Vagina (tissue), 2 donors: ENCODE results near the gene ADAMTSL5. TPM values are rescaled to one million over a fixed set of nuclear protein-coding genes. Genes with fewer than 3 reads are reported as not detected.

Experiments
- DNase-seq, 2 donors: peaks; one replicate each; pipeline ENCODE4 v3.0.0-alpha.2; 2017; ENCODE audit errors: extremely low spot score in 2 of 2
- H3K27ac ChIP-seq: fragments of 200-600 bp; sonication (generic); one replicate; pipeline ENCODE4 v1.5.1; 2019
- H3K27me3 ChIP-seq: fragments of 200-600 bp; sonication (generic); one replicate; pipeline ENCODE4 v1.5.1; 2019
- H3K36me3 ChIP-seq, 2 donors: fragments of 200-600 bp; sonication (generic); one replicate each; pipeline ENCODE4 v1.5.1; 2017 to 2019
- H3K4me1 ChIP-seq: fragments of 200-600 bp; sonication (generic); one replicate; pipeline ENCODE4 v1.5.1; 2019
- H3K4me3 ChIP-seq, 2 donors: fragments of 200-600 bp; sonication (generic); 1 replicate in 1 of 2; 2 replicates in 1 of 2; pipeline ENCODE4 v1.5.1; 2016 to 2019
- H3K9me3 ChIP-seq: fragments of 200-600 bp; sonication (generic); one replicate; pipeline ENCODE4 v1.5.1; 2019
- POLR2A ChIP-seq, 2 donors: fragments of 450-650 bp; IDR thresholded peaks; one replicate each; pipeline ENCODE4 v1.6.1; 2017; ENCODE audit warnings: antibody characterized with exemption in 2 of 2, mild to moderate bottlenecking in 2 of 2, moderate library complexity in 2 of 2
- POLR2AphosphoS5 ChIP-seq, 2 donors: sonication (generic); formaldehyde crosslinking; IDR thresholded peaks; one replicate each; pipeline ENCODE4 v1.9.0; 2017; ENCODE audit warnings: antibody characterized with exemption in 2 of 2, mild to moderate bottlenecking in 2 of 2, low read depth in 1 of 2; ENCODE audit not compliant: insufficient read depth in 1 of 2
- intact Hi-C: fragments of 100-400 bp; cut with DNase I; formaldehyde crosslinking; loops from one replicate; pipeline ENCODE4 v1.15.1; 2023
- total RNA-seq: library from RNA; depleted of rRNA; stranded (reverse); fragments of >200 nt; gene quantifications from one replicate; pipeline ENCODE4 v1.2.3, GENCODE V29; 2016
- TF ChIP-seq, protein P1 (sequence below), 3 experiments: fragments of 450-650 bp in 2 of 3; fragments of 200-600 bp in 1 of 3; sonication (generic) in 1 of 3; IDR thresholded peaks; one replicate each; pipeline ENCODE4 v1.5.1; 2017 to 2019; ENCODE audit warnings: antibody characterized with exemption in 3 of 3, mild to moderate bottlenecking in 2 of 3, moderate library complexity in 2 of 3

Gene ADAMTSL5
- total RNA-seq, 1 donor from 2014 or later, result 22.6 TPM

DNA sequence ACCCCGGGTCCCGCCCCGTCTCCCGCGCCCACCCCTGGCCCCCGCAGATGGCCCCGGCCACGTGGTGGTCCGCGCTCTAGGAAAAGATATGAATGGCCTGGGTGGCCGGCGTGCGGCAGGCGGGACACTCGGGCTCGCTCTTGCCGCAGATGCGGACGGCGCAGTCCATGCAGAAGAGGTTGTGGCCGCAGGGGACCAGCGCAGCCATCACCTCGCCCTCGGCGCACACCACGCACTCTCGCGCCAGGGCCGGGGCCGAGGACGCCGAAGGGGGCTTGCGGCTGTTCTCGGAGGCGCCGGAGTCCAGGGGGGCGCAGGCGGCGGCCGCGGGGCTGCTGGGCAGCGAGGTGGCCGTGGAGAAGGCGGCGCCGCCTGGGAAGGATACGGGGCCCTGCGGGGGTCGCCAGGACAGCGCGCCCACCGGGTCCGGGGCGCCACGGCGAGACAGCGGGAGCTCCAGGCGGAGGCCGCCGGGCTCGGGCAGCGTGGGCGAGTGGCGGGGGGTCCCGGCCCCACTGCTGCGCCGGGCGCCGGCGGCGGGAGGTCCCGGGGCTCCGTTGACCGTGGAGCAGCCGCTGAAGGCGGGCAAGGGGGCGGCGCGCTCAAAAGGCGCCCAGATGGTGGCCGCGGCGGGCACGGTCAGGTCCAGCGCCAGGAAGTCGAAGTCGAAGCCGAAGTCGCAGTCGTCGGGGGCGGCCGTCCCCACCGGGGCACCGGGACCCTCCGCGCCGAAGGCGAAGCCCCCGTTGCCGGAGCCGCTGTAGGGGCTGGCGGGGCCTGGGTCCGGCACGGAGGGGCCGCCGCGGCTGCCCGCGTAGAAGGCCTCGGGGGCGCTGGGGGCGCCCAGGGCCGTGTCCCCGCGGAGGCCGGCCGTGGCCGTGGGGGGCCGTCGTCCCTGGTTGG lies 42.9 kb upstream of the ADAMTSL5 start:
- no peaks in the 10 kb centered on the region for H3K27me3 ChIP-seq
- H3K4me3 ChIP-seq, result no peak overlapping the region
- H3K9me3 ChIP-seq, result no peaks in the 10 kb centered on the region
- intact Hi-C loops, result no loop called here
- no peak overlapping the region for H3K27ac ChIP-seq
- TF ChIP-seq POLR2AphosphoS5 (IDR thresholded peaks at IDR 0.05; ENCODE audit: insufficient read depth in 1 of 2, low read depth in 1 of 2) (no peak), POLR2A (IDR thresholded peaks at IDR 0.05) (no peak)
- TF ChIP-seq, protein P1, sequence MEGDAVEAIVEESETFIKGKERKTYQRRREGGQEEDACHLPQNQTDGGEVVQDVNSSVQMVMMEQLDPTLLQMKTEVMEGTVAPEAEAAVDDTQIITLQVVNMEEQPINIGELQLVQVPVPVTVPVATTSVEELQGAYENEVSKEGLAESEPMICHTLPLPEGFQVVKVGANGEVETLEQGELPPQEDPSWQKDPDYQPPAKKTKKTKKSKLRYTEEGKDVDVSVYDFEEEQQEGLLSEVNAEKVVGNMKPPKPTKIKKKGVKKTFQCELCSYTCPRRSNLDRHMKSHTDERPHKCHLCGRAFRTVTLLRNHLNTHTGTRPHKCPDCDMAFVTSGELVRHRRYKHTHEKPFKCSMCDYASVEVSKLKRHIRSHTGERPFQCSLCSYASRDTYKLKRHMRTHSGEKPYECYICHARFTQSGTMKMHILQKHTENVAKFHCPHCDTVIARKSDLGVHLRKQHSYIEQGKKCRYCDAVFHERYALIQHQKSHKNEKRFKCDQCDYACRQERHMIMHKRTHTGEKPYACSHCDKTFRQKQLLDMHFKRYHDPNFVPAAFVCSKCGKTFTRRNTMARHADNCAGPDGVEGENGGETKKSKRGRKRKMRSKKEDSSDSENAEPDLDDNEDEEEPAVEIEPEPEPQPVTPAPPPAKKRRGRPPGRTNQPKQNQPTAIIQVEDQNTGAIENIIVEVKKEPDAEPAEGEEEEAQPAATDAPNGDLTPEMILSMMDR (IDR thresholded peaks at IDR 0.05), result no peak
- DNase-seq, result no peak
- peaks cover 6% of the 10 kb centered on the region for H3K4me1 ChIP-seq
- peaks cover 0 to 4% of the 10 kb centered on the region in 2 donors for H3K36me3 ChIP-seq

DNA sequence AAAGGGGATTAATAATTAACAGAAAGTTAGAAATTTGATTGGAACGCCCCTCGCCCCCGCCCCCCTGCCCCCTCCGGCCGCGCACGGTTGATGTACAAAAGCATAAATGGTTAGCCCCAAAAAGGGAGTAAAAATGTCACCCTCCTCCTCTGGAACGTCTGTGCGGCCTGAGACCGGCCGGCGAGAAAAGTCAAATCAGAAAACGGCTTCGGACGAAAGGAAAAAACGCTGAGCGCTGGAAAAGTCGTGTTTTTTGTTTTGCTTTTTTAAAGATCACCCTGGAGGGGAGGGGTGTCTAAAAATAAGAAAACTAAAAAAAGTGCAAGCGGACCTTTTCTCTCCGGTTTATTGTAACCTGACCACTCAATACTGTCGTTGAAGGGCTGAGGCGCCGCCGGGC lies 42.1 kb upstream of the ADAMTSL5 start:
- Histone ChIP-seq H3K4me1 (no peaks in the 10 kb centered on the region), H3K27ac (no peak overlapping the region), H3K36me3 (peaks cover 0 to 4% of the 10 kb centered on the region in 2 donors), H3K9me3 (no peaks in the 10 kb centered on the region), H3K27me3 (no peaks in the 10 kb centered on the region), H3K4me3 (no peak overlapping the region)
- TF ChIP-seq, protein P1 (IDR thresholded peaks at IDR 0.05), result no peak
- no peak for TF ChIP-seq POLR2A (IDR thresholded peaks at IDR 0.05)
- no peak for TF ChIP-seq POLR2AphosphoS5 (IDR thresholded peaks at IDR 0.05; ENCODE audit: insufficient read depth in 1 of 2, low read depth in 1 of 2)
- DNase-seq, result no peak
- intact Hi-C loops, result loop anchor here (5.0 kb wide), 1 partner anchor 122 kb away; no protein-coding TSS in a partner anchor

DNA sequence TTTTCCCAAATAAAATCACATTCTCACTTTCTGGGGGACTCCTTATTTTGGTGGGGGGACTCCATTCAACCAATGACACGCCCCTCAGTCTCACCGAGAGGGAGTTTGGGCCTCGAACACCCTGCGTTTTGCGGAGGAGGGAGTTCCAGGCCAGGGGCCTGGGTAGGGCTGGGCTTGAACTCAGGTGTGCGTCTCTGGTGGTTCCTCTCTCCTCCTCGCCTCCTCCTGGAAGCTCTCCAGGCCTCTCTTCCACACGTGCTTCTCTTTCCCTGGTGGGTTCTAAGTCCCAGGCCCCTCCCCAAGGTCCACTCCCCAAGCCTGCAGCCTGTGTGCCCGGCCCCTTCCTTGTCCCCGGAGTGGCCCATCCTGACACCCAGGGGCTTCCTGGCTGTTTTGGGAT lies 40.6 kb upstream of the ADAMTSL5 start:
- H3K4me1 ChIP-seq, result no peaks in the 10 kb centered on the region
- no peak overlapping the region for H3K27ac ChIP-seq
- TF ChIP-seq POLR2A (IDR thresholded peaks at IDR 0.05), result no peak
- intact Hi-C loops, result loop anchor here (5.0 kb wide), 1 partner anchor 124 kb away; no protein-coding TSS in a partner anchor
- H3K27me3 ChIP-seq, result no peaks in the 10 kb centered on the region
- H3K4me3 ChIP-seq, result no peak overlapping the region
- no peak for DNase-seq
- no peaks in the 10 kb centered on the region for H3K9me3 ChIP-seq
- peaks cover 0 to 4% of the 10 kb centered on the region in 2 donors for H3K36me3 ChIP-seq

DNA sequence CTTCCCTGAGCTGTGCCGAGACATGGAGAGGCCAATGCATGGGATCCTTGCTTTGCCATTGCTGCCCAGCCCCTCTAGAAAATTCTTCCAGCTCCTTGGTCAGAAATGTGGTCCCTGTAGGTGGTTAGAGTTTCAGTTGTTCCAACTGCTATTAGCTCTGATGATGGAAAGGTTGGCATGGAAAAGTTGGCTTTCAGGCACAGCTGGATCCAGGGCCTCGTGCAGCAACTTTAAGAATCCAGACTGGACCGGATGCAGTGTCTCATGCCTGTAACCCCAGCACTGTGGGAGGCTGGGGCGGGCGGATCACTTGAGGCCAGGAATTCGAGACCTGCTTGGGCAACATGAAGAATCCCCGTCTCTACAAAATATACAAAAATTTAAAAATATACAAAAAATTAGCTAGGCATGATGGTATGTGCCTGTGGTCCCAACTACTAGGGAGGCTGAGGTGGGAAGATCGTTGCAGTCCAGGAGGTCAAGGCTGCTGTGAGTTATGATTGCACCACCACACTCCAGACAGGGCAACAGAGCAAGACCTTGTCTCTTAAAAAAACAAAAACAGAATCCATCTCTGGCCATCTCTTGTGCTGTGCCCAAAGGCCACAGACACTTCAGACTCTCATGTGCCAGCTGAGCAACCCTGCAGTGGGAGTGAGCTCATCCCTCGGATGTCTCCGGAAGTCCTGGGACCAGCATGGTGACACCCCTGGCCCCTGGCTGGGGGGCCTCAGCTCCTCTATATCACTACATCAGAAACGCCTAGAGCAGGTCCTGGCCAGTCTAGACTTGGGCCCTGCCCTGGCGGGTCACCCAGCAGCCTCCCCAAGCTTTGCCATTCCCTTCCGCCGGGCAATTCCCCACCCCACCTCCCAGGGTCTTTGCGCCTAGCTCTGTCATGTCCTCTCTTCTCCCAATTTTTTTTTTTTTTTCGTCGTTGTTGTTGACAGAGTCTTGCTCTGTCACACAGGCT lies 38.5 kb upstream of the ADAMTSL5 start:
- TF ChIP-seq POLR2A (IDR thresholded peaks at IDR 0.05) (no peak), POLR2AphosphoS5 (IDR thresholded peaks at IDR 0.05; ENCODE audit: insufficient read depth in 1 of 2, low read depth in 1 of 2) (no peak)
- TF ChIP-seq, protein P1 (IDR thresholded peaks at IDR 0.05), result no peak
- H3K27ac ChIP-seq, result no peak overlapping the region
- DNase-seq, result no peak
- no peak overlapping the region for H3K4me3 ChIP-seq
- no peaks in the 10 kb centered on the region for H3K27me3 ChIP-seq
- peaks cover 0 to 2% of the 10 kb centered on the region in 2 donors for H3K36me3 ChIP-seq
- intact Hi-C loops, result loop anchor here (5.0 kb wide), 1 partner anchor 126 kb away; no protein-coding TSS in a partner anchor
- no peaks in the 10 kb centered on the region for H3K4me1 ChIP-seq
- no peaks in the 10 kb centered on the region for H3K9me3 ChIP-seq

DNA sequence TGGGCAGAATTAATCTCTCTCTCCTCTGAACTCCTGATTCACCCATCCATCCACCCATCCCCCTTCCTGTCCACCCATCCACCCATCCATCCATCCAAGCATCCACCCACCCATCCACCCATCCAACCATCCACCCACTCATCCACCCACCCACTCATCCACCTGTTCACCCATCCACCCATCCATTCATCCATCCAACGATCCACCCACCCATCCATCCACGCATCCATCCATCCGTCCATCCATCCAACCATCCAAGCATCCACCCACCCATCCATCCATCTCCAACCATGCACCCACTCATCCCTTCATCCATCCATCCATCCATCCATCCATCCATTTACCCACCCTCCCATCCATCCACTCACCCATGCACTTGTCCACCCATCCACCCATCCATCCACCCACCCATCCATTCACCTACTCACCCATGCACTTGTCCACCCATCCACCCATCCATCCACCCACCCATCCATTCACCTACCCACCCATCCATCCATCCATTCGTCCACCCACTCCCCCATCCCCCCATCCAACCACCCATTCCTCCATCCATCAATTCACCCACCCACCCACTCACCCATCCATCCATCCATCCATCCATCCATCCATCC lies 36.6 kb upstream of the ADAMTSL5 start:
- TF ChIP-seq, protein P1 (IDR thresholded peaks at IDR 0.05), result no peak
- no peaks in the 10 kb centered on the region for H3K27me3 ChIP-seq
- H3K27ac ChIP-seq, result no peak overlapping the region
- DNase-seq, result no peak
- H3K9me3 ChIP-seq, result no peaks in the 10 kb centered on the region
- H3K36me3 ChIP-seq, result no peaks in the 10 kb centered on the region
- no peak overlapping the region for H3K4me3 ChIP-seq
- H3K4me1 ChIP-seq, result no peaks in the 10 kb centered on the region
- intact Hi-C loops, result loop anchor here (5.0 kb wide), 1 partner anchor 218 kb away; no protein-coding TSS in a partner anchor
